ENCODE results near the gene SMCR8.
"Not testable (repeated sequence)": the region's sequence is repeated elsewhere in the genome, so short reads cannot be mapped to it uniquely, and the experiment has no call there.

Gene SMCR8

DNA sequence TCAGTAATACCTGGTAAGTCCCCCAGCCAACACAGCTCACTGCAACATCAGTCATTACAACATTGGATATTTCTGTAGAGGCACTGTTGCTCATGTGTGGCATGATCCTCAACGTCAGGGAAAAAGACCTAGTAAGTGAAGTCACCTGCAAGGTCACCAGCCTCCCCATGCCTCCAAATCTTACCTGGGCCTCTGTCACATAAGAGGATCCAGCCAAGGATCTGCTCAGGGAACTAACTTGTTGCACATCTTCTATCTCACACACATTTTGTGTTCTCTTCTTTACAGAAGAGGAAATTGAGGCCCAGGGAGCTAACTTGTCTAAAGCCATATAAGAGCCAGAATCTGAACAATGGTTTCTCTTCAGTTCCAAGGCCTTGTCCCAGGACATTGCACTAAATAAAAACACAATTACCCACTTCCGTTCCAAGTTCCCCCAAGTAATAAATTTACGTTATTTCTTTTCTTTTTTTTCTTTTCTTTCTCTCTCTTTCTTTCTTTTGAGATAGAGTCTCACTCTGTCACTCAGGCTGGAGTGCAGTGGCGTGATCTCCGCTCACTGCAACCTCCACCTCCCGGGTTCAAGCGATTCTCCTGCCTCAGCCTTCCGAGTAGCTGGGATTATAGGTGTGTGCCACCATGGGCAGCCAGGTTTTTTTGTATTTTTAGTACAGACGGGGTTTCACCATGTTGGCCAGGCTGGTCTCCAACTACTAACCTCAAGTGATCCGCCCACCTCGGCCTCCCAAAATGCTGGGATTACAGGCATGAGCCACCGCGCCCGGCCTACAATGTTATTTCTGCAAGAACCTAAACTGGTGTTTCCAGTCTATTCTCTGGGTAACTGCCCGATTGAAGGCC is 47.0 kb downstream of the SMCR8 start:
- DNase-seq (ENCODE audit: low spot score), result no peak

GRCh38 chr17:18362698-18363100 is 47.6 kb downstream of the SMCR8 start:
- peak; percentile 44 for DNase-seq (ENCODE audit: low spot score)

DNA sequence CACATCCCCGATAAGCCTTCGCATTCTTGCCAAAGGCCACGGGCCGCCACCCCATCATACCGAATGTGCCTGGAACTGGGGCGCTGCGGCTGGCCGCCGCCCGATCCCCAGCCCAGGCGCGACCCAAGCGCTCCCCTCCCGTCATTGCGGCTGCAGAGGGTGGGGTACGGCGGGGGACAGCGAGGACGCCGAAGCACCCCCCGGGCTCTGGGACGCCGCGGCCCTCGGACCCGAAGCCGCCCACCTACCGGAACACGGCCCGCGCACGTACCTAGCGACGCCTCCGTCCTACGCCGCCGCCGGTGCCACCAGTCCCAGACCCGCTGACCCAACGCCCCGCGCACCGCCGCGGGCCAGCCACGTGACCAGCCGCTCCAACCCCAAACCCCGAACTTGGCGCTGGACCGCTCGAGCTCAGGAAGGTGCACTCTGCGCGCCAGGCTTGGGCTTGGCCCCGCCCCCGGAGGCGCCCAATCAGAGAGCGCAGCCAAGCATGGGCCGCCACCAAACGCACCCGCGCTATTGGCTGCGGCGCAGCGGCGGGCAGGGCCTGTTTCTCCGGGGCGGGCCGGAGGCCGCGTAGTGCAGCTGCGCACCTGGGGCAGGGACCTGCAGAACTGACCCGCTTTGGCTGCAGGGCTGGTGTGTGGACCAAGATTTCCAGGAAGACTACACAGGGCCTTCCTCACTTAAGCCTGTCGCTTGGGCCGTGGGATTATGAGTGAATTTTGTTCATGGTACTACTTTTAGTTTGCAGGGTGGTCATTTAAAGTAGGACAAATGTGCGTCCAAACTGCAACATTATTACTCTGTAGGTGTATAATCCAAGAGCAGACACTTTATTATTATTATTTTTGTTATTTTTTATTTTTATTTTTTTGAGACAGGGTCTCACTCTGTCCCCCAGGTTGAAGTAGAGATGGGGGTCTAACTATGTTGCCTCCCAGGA is 48.3 kb downstream of the SMCR8 start, which contains the start of gene SHMT1:
SHMT1 (minus strand) TSS at position 450 of the 949 bp plus-strand sequence. CDS start 7,569 bp downstream, outside the sequence.
- DNase-seq (ENCODE audit: low spot score), result peak; percentile 94

DNA sequence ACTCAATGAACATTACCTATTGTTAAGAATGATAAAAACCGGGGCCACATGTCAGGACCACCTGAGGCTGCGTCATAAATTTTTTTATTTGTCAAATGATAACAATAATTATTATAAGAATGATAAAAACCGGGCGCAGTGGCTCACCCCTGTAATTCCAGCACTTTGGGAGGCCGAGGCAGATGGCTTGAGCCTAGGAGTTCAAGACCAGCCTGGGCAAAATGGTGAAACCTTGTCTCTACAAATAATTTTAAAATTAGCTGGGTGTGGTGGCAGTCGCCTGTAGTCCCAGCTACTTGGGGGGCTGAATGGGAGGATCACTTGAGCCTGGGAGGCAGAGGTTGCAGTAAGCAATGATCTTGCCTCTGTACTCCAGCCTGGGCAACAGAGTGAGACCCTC is 49.1 kb downstream of the SMCR8 start:
- no peak for DNase-seq (ENCODE audit: low spot score)

DNA sequence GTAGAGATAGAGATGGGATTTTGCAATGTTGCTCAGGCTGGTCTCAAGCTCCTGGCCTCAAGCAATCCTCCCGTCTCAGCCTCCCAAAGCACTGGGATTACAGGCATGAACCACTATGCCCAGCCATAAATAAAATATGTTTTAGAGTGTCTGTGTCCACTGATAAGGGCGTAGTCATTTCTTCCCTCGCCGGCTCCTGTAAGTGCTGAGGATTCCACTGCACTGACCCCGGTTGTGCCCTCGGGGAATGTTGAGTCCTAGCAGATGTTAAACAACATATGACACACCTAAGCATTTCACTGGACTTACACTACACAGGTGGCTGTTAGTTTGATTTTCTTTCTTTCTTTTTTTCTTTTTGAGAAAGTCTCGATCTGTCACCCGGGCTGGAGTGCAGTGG is 53.9 kb downstream of the SMCR8 start:
- DNase-seq (ENCODE audit: low spot score), result no peak

GRCh38 chr17:18370761-18371160 is 55.7 kb downstream of the SMCR8 start:
- DNase-seq (ENCODE audit: low spot score), result no peak

- DNase-seq (ENCODE audit: low spot score), result no peak
Measured at GRCh38 chr17:18371455-18371854, 56.4 kb downstream of the SMCR8 start.

- DNase-seq (ENCODE audit: low spot score), result not testable (repeated sequence)
Measured at GRCh38 chr17:18373181-18373580, 58.1 kb downstream of the SMCR8 start.

DNA sequence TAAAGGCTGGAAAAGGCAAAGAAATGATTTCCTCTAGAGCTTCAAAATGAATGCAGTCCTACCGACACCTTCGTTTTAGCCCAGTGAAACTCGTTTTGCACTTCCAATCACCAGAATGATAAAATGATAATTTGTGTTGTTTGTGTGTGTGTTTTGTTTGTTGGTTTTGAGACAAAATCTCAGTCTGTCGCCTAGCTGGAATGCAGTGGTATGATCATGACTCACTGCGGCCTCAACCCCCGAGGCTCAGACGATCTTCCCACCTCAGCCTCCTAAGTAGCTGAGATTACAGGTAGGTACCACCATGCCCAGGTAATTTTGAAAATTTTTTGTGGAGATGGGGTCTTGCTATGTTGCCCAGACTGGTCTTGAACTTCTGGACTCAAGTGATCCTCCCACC is 59.1 kb downstream of the SMCR8 start:
- DNase-seq (ENCODE audit: low spot score), result no peak

Data from D341Med (cell line).